OCI-LY7 (cell line): Measurements from ENCODE around the gene ZCCHC18. TPM values are rescaled to one million over a fixed set of nuclear protein-coding genes. Genes with fewer than 3 reads are reported as not detected.

Source experiments
- BruUV-seq: library from RNA; stranded (reverse); fragments of 400-500 nt; replicated peaks from 2 replicates; lab custom pipeline; 2021; lab: Mats Ljungman, UMichigan
- CTCF ChIA-PET: fragments of 300-600 bp; sonication (Branson Sonifier 250); formaldehyde crosslinking; loops from one replicate; lab custom pipeline; 2022; ENCODE audit warnings: antibody characterized with exemption; ENCODE audit not compliant: unreplicated experiment; lab: Charles Lee
- POLR2A ChIA-PET: fragments of 300-600 bp; sonication (Branson Sonifier 250); formaldehyde crosslinking; loops from one replicate; lab custom pipeline; 2022; ENCODE audit warnings: antibody characterized with exemption; lab: Charles Lee
- DNase-seq: peaks from one replicate; pipeline ENCODE4 v3.0.0-alpha.2; 2015; ENCODE audit warnings: low spot score
- H2AFZ ChIP-seq: fragments of 200-600 bp; sonication (generic), shearing (Covaris generic); 2 replicates; pipeline ENCODE4 v1.6.1; 2014; ENCODE audit warnings: mild to moderate bottlenecking, antibody characterized with exemption, low read length, moderate library complexity
- H3K27ac ChIP-seq: fragments of 200-600 bp; sonication (generic); 2 replicates; pipeline ENCODE4 v1.5.1; 2014; ENCODE audit warnings: mixed run types, low read depth, mild to moderate bottlenecking, moderate library complexity, low read length, inconsistent platforms; ENCODE audit not compliant: poor library complexity, severe bottlenecking
- H3K36me3 ChIP-seq: fragments of 200-600 bp; sonication (generic); 2 replicates; pipeline ENCODE4 v1.6.1; 2014; ENCODE audit warnings: mild to moderate bottlenecking, antibody characterized with exemption, low read length, moderate library complexity, mixed read lengths; ENCODE audit not compliant: insufficient read depth
- H3K4me1 ChIP-seq: fragments of 200-600 bp; sonication (generic); 2 replicates; pipeline ENCODE4 v1.5.1; 2014; ENCODE audit warnings: mild to moderate bottlenecking, low read length; ENCODE audit not compliant: insufficient read depth, poor library complexity, severe bottlenecking
- H3K4me2 ChIP-seq: fragments of 200-600 bp; sonication (generic); 2 replicates; pipeline ENCODE4 v1.6.1; 2014; ENCODE audit warnings: mild to moderate bottlenecking, low read length
- H3K4me3 ChIP-seq: fragments of 200-600 bp; sonication (generic); 2 replicates; pipeline ENCODE4 v1.5.1; 2014; ENCODE audit warnings: mild to moderate bottlenecking, low read depth, low read length; ENCODE audit not compliant: poor library complexity, severe bottlenecking
- H3K79me2 ChIP-seq: fragments of 200-600 bp; sonication (generic); 2 replicates; pipeline ENCODE4 v1.6.1; 2016; ENCODE audit warnings: low read depth, mild to moderate bottlenecking, low read length, moderate library complexity, mixed read lengths; ENCODE audit not compliant: insufficient read depth
- H3K9me2 ChIP-seq: fragments of 200-600 bp; sonication (generic); 2 replicates; pipeline ENCODE4 v1.6.1; 2016; ENCODE audit warnings: mild to moderate bottlenecking, low read length, mixed read lengths; ENCODE audit not compliant: insufficient read depth
- H3K9me3 ChIP-seq: fragments of 200-600 bp; sonication (generic); 2 replicates; pipeline ENCODE4 v1.6.1; 2014; ENCODE audit warnings: mild to moderate bottlenecking, mixed run types, low read length, mixed read lengths
- H4K20me1 ChIP-seq: fragments of 200-600 bp; sonication (generic); 2 replicates; pipeline ENCODE4 v1.6.1; 2014; ENCODE audit warnings: mild to moderate bottlenecking, antibody characterized with exemption, low read length, moderate library complexity, mixed read lengths; ENCODE audit not compliant: insufficient read depth
- CTCF ChIP-seq: fragments of 200-600 bp; sonication (generic); conservative IDR thresholded peaks from 2 replicates; pipeline ENCODE4 v1.5.1; 2014; ENCODE audit warnings: mild to moderate bottlenecking, antibody characterized with exemption, low read length, moderate library complexity, mixed read lengths
- EZH2phosphoT487 ChIP-seq: fragments of 200-600 bp; sonication (generic); IDR thresholded peaks from 2 replicates; pipeline ENCODE4 v1.6.1; 2018; ENCODE audit warnings: low read depth, borderline replicate concordance, mild to moderate bottlenecking, mixed run types, antibody characterized with exemption, low read length, moderate library complexity, mixed read lengths
- intact Hi-C: fragments of 100-400 bp; cut with micrococcal nuclease; formaldehyde crosslinking; loops from one replicate; pipeline ENCODE4 v1.10.0; 2022; ENCODE audit not compliant: unreplicated experiment
- total RNA-seq, 2 experiments: library from RNA; depleted of rRNA in 1 of 2; stranded (reverse); fragments of >200 nt in 1 of 2; shearing (Covaris generic) in 1 of 2; gene quantifications; 2 replicates each; pipeline ENCODE4 v1.2.3, GENCODE V29; 2014 to 2022

The ZCCHC18 gene
- total RNA-seq, 2 experiments from 2014 or later = 4.5 to 12.1 TPM

- H3K79me2 ChIP-seq = no peaks in the 10 kb centered on the region
- TSS peak; percentile 61 for BruUV-seq
- peaks cover 19% of the 10 kb centered on the region for H3K4me1 ChIP-seq
- no peaks in the 10 kb centered on the region for H4K20me1 ChIP-seq
- intact Hi-C loops = no loop called here
- H3K27ac ChIP-seq = peak overlapping the region; percentile 67
- no peaks in the 10 kb centered on the region for H3K36me3 ChIP-seq
- DNase-seq = peak; percentile 70
- H3K4me3 ChIP-seq = peak overlapping the region; percentile 72
- POLR2A ChIA-PET = interaction anchor here (0.9 to 1.3 kb wide), 3 partner anchors 13 to 192 kb away, joined by 3 to 4 read pairs (median 4); partner anchors contain the start of gene SLC25A53
- H3K9me2 ChIP-seq = no peaks in the 10 kb centered on the region
- peak overlapping the region; percentile 77 for H3K4me2 ChIP-seq
- H2AFZ ChIP-seq = peak overlapping the region; percentile 78; the same call in 1 of the 2 replicates
- no peak for TF ChIP-seq EZH2phosphoT487
- peak; percentile 73 for TF ChIP-seq CTCF
- CTCF ChIA-PET = no interaction called here
- H3K9me3 ChIP-seq = no peaks in the 10 kb centered on the region
These were observed 1.1 kb downstream of the ZCCHC18 start for GRCh38 chrX:104113222-104113965.

GRCh38 chrX:104117759-104118158 lies 5.4 kb downstream of the ZCCHC18 start:
- no peak overlapping the region for H3K4me3 ChIP-seq
- ChIA-PET POLR2A (no interaction called here), CTCF (no interaction called here)
- intact Hi-C loops = no loop called here
- no peak overlapping the region for H2AFZ ChIP-seq
- H3K9me2 ChIP-seq = no peaks in the 10 kb centered on the region
- TF ChIP-seq EZH2phosphoT487 = no peak
- TF ChIP-seq CTCF = no peak
- no peaks in the 10 kb centered on the region for H3K9me3 ChIP-seq
- no peak overlapping the region for H3K4me2 ChIP-seq
- H3K27ac ChIP-seq = no peak overlapping the region
- H3K4me1 ChIP-seq = peaks cover 16% of the 10 kb centered on the region
- H4K20me1 ChIP-seq = no peaks in the 10 kb centered on the region
- BruUV-seq = no TSS peak
- no peaks in the 10 kb centered on the region for H3K79me2 ChIP-seq
- no peaks in the 10 kb centered on the region for H3K36me3 ChIP-seq
- no peak for DNase-seq

- no peak for DNase-seq
- Histone ChIP-seq H4K20me1 (no peaks in the 10 kb centered on the region), H3K4me1 (peaks cover 23% of the 10 kb centered on the region), H3K9me3 (no peaks in the 10 kb centered on the region), H3K27ac (no peak overlapping the region), H2AFZ (no peak overlapping the region), H3K4me3 (no peak overlapping the region), H3K36me3 (no peaks in the 10 kb centered on the region), H3K9me2 (no peaks in the 10 kb centered on the region), H3K4me2 (no peak overlapping the region; the same call in 1 of the 2 replicates), H3K79me2 (no peaks in the 10 kb centered on the region)
- ChIA-PET POLR2A (interaction anchor here (0.5 kb wide), 1 partner anchor 274 kb away, joined by 5 read pairs; no protein-coding TSS in a partner anchor), CTCF (no interaction called here)
- intact Hi-C loops = no loop called here
- TF ChIP-seq CTCF = no peak
- no peak for TF ChIP-seq EZH2phosphoT487
- BruUV-seq = no TSS peak
These were observed 6.4 kb downstream of the ZCCHC18 start for GRCh38 chrX:104118765-104119164.
